ENCODE data around the gene ASCC2.

DNA sequence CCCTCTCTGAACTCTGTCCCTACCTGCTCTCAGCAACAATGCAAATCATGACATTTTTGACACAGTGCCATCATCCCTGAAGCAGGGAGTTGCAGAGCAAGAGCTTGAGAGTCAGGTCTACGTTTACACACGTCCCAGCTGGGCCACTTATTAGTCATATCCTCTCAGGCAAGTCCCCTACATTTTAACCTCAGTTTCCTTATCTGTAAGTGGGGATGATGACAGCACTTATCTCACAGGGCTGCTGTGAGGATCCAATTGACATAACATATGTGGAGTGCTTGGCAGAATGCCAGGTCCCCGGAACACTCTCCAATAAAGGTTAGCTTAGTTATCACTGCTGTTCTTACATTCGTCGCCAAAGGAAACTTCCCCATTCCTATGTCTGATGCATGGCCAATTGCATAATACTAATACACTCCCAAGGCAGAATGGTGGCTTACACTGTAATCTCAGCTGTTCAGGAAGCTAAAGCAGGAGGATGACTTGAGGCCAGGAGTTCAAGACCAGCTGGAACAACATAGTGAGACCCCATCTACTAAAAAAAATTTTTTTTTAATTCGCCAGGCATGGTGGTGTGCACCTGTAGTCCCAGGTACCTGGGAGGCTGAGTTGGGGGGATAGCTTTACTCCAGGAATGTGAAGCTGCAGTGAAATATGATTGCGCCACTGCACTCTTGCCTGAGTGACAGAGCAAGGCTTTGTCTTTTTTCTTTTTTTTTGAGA lies 16.6 kb downstream of the ASCC2 start:
- TF ChIP-seq, protein P1, sequence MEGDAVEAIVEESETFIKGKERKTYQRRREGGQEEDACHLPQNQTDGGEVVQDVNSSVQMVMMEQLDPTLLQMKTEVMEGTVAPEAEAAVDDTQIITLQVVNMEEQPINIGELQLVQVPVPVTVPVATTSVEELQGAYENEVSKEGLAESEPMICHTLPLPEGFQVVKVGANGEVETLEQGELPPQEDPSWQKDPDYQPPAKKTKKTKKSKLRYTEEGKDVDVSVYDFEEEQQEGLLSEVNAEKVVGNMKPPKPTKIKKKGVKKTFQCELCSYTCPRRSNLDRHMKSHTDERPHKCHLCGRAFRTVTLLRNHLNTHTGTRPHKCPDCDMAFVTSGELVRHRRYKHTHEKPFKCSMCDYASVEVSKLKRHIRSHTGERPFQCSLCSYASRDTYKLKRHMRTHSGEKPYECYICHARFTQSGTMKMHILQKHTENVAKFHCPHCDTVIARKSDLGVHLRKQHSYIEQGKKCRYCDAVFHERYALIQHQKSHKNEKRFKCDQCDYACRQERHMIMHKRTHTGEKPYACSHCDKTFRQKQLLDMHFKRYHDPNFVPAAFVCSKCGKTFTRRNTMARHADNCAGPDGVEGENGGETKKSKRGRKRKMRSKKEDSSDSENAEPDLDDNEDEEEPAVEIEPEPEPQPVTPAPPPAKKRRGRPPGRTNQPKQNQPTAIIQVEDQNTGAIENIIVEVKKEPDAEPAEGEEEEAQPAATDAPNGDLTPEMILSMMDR (IDR thresholded peaks at IDR 0.05), result no peak
- no peak for TF ChIP-seq POLR2A (IDR thresholded peaks at IDR 0.05; ENCODE audit: low read depth)
- no peak for TF ChIP-seq EP300 (IDR thresholded peaks at IDR 0.05)
- TF ChIP-seq POLR2AphosphoS5 (IDR thresholded peaks at IDR 0.05), result peak in 1 of 2 donors; percentile 36

Measured in esophagus muscularis mucosa (tissue), 4 donors.